ENCODE measurements around the gene TMEM273. TPM values are rescaled to one million over a fixed set of nuclear protein-coding genes. Genes with fewer than 3 reads are reported as not detected.

TMEM273 gene
- total RNA-seq, 1 donor from 2014 or later = 0.37 TPM

- Mint-ChIP-seq H3K27me3 (ENCODE audit: low read depth) (peaks cover 14% of the 10 kb centered on the region), H3K4me3 (no peak overlapping the region), H3K36me3 (ENCODE audit: low read depth) (no peaks in the 10 kb centered on the region), H3K4me1 (no peaks in the 10 kb centered on the region), H3K27ac (ENCODE audit: unreplicated experiment) (no peak overlapping the region), H3K9me3 (no peaks in the 10 kb centered on the region)
- no peak for DNase-seq (ENCODE audit: low read depth, low spot score)
- TF ChIP-seq CTCF (conservative IDR thresholded peaks at IDR 0.05) = no peak
These were observed 29.8 kb downstream of the TMEM273 start for GRCh38 chr10:49158404-49158803.

- H3K4me1 Mint-ChIP-seq = no peaks in the 10 kb centered on the region
- no peak for DNase-seq (ENCODE audit: low read depth, low spot score)
- H3K27me3 Mint-ChIP-seq (ENCODE audit: low read depth) = peaks cover 14% of the 10 kb centered on the region
- no peak for TF ChIP-seq CTCF (conservative IDR thresholded peaks at IDR 0.05)
- H3K9me3 Mint-ChIP-seq = no peaks in the 10 kb centered on the region
- H3K36me3 Mint-ChIP-seq (ENCODE audit: low read depth) = no peaks in the 10 kb centered on the region
- H3K27ac Mint-ChIP-seq (ENCODE audit: unreplicated experiment) = no peak overlapping the region
- no peak overlapping the region for H3K4me3 Mint-ChIP-seq
These were observed 31.0 kb downstream of the TMEM273 start for GRCh38 chr10:49157229-49157628.

- no peak overlapping the region for H3K4me3 Mint-ChIP-seq
These were observed 33.5 kb downstream of the TMEM273 start for GRCh38 chr10:49154641-49155040.

GRCh38 chr10:49153971-49154370 is 34.2 kb downstream of the TMEM273 start:
- Mint-ChIP-seq H3K4me1 (no peaks in the 10 kb centered on the region), H3K27ac (ENCODE audit: unreplicated experiment) (no peak overlapping the region), H3K27me3 (ENCODE audit: low read depth) (peaks cover 14% of the 10 kb centered on the region)

More at GRCh38 chr10:49154641-49155040, 33.5 kb downstream of the TMEM273 start:
- no peak for DNase-seq (ENCODE audit: low read depth, low spot score)
- no peaks in the 10 kb centered on the region for H3K9me3 Mint-ChIP-seq
- H3K27ac Mint-ChIP-seq (ENCODE audit: unreplicated experiment) = no peak overlapping the region
- H3K36me3 Mint-ChIP-seq (ENCODE audit: low read depth) = no peaks in the 10 kb centered on the region
- peaks cover 14% of the 10 kb centered on the region for H3K27me3 Mint-ChIP-seq (ENCODE audit: low read depth)
- no peak for TF ChIP-seq CTCF (conservative IDR thresholded peaks at IDR 0.05)
- no peaks in the 10 kb centered on the region for H3K4me1 Mint-ChIP-seq

GRCh38 chr10:49153115-49153514 is 35.1 kb downstream of the TMEM273 start:
- H3K27ac Mint-ChIP-seq (ENCODE audit: unreplicated experiment) = no peak overlapping the region
- no peaks in the 10 kb centered on the region for H3K4me1 Mint-ChIP-seq

More at GRCh38 chr10:49153971-49154370, 34.2 kb downstream of the TMEM273 start:
- Mint-ChIP-seq H3K9me3 (no peaks in the 10 kb centered on the region), H3K36me3 (ENCODE audit: low read depth) (no peaks in the 10 kb centered on the region), H3K4me3 (no peak overlapping the region)
- no peak for DNase-seq (ENCODE audit: low read depth, low spot score)
- TF ChIP-seq CTCF (conservative IDR thresholded peaks at IDR 0.05) = no peak

More at GRCh38 chr10:49153115-49153514, 35.1 kb downstream of the TMEM273 start:
- Mint-ChIP-seq H3K4me3 (no peak overlapping the region), H3K36me3 (ENCODE audit: low read depth) (peaks cover 4% of the 10 kb centered on the region), H3K9me3 (peaks cover 5% of the 10 kb centered on the region), H3K27me3 (ENCODE audit: low read depth) (peaks cover 14% of the 10 kb centered on the region)
- TF ChIP-seq CTCF (conservative IDR thresholded peaks at IDR 0.05) = no peak
- DNase-seq (ENCODE audit: low read depth, low spot score) = no peak

Measured in neural crest cell (in vitro differentiated cells).